ENCODE data around the gene ANKRD12.

Gene ANKRD12

DNA sequence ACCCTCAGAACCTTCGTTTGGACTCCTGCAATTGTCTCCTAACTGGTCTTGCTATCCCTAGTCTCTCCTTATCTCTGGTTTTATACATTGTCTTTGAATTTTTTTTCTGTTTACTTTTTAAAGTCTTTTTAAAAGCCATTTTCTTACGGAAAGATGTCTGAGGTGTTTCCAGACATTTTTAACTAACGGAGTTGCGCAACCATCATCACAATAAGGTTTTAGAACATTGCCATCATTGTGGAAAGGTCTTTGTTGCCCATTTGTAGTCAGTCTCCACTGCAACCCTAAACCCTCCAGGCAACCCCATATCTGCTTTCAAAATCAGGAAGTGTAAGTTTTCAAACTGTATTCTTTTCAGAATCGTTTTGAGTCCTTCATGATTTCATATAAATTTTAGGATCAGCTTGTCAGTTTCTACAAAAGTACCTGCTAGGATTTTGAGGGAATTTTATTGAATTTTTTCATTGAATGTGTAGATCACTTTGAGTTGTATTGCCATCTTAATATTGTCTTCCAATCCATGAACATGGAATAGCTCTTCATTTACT is 46.3 kb downstream of the ANKRD12 start:
- H3K4me3 ChIP-seq (ENCODE audit: low read depth, low read length) = no peak overlapping the region
- TF ChIP-seq, protein P1, sequence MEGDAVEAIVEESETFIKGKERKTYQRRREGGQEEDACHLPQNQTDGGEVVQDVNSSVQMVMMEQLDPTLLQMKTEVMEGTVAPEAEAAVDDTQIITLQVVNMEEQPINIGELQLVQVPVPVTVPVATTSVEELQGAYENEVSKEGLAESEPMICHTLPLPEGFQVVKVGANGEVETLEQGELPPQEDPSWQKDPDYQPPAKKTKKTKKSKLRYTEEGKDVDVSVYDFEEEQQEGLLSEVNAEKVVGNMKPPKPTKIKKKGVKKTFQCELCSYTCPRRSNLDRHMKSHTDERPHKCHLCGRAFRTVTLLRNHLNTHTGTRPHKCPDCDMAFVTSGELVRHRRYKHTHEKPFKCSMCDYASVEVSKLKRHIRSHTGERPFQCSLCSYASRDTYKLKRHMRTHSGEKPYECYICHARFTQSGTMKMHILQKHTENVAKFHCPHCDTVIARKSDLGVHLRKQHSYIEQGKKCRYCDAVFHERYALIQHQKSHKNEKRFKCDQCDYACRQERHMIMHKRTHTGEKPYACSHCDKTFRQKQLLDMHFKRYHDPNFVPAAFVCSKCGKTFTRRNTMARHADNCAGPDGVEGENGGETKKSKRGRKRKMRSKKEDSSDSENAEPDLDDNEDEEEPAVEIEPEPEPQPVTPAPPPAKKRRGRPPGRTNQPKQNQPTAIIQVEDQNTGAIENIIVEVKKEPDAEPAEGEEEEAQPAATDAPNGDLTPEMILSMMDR (IDR thresholded peaks at IDR 0.05; ENCODE audit: control insufficient read depth, extremely low read depth, insufficient read depth) = no peak
- no peak for DNase-seq (ENCODE audit: low read depth)

DNA sequence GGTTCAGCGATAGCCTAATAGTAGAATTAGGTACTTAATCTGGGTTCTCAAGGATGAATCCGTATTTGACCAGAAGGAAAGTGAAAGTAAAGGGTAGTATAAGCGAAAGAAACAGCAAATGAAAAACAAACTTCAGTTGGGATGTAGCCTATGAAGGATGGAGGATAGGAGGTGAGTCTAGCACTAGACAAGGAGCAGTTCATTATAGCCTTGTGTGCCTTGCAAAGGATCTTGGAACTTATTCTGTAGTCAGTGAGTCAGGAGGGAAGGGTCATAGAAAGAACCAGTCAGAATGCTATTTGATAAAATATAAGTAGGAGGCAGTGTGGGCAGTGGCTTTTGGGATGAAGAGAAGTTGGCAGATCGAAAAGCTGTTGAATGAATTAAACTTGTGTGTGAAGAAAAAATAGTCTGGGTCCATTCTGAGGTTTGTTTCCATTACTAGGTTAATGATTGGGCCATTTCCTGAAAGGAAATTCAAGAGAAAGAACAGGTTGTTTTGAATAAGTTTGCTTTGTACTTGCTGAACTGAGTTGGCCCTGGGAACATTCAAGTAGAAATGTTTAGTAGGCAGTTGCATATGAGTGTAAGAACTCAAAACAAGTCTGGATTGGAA is 48.5 kb downstream of the ANKRD12 start:
- TF ChIP-seq, protein P1 (IDR thresholded peaks at IDR 0.05; ENCODE audit: control insufficient read depth, extremely low read depth, insufficient read depth) = no peak
- no peak overlapping the region for H3K4me3 ChIP-seq (ENCODE audit: low read depth, low read length)
- no peak for DNase-seq (ENCODE audit: low read depth)

DNA sequence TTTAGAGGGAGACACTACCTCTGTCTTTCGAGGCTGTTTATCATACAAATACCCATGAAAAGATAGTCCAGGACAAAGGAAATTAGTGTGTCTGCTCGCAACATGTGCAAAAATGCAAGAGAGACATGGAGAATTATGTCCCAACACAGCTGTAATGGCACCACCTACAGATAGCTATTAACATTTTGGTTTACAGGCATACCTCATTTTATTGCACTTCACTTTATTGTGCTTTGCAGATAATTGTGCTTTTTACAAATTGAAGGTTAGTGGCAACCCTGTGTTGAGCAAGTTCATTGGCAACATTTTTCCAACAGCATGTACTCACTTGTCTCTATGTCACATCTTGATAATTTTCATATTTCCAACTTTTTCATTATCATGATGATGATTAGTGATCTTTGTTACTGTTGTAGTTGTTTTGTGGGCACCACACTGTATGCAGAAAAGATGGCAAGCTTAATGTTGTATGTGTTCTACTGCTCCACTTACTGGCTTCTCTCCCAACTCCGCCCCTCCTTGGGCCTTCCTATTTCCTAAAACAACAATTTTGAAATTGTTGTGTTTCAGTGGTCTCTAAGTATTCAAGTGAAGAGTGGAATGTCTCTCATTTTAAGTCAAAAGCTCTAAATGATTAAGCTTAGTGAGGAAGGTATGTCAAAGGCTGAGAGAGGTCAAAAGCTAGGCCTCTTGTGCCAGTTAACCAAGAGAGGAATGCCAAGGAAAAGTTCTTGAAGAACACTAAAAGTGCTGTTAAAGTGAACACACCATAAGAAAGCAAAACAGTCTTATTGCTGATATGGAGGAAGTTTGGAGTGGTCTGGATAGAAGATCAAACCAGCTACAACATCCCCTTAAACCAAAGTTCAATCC is 52.0 kb downstream of the ANKRD12 start:
- DNase-seq (ENCODE audit: low read depth) = no peak

DNA sequence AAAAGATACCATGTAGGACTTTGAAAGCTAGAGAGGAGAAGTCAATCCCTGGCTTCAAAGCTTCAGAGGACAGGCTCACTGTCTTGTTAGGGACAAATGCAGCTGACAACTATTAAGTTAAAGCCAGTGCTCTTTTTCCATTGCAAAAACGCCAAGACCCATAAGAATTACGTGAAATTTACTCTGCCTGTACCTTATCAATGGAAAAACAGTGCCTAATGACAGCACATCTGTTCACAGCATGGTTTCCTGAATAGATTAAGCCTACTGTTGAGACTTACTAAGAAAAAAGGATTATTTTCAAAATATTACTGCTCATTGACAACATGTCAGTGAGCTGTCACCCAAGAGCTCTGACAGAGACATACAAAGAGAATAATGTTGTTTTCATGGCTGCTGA is 52.9 kb downstream of the ANKRD12 start:
- H3K4me3 ChIP-seq (ENCODE audit: low read depth, low read length) = no peak overlapping the region
- TF ChIP-seq, protein P1 (IDR thresholded peaks at IDR 0.05; ENCODE audit: control insufficient read depth, extremely low read depth, insufficient read depth) = no peak
- no peak for DNase-seq (ENCODE audit: low read depth)

More for the DNA sequence above, 52.0 kb downstream of the ANKRD12 start:
- no peak overlapping the region for H3K4me3 ChIP-seq (ENCODE audit: low read depth, low read length)
- TF ChIP-seq, protein P1 (IDR thresholded peaks at IDR 0.05; ENCODE audit: control insufficient read depth, extremely low read depth, insufficient read depth) = 0 out of 2 replicates have a peak, but pooled peaks have one; percentile 20

DNA sequence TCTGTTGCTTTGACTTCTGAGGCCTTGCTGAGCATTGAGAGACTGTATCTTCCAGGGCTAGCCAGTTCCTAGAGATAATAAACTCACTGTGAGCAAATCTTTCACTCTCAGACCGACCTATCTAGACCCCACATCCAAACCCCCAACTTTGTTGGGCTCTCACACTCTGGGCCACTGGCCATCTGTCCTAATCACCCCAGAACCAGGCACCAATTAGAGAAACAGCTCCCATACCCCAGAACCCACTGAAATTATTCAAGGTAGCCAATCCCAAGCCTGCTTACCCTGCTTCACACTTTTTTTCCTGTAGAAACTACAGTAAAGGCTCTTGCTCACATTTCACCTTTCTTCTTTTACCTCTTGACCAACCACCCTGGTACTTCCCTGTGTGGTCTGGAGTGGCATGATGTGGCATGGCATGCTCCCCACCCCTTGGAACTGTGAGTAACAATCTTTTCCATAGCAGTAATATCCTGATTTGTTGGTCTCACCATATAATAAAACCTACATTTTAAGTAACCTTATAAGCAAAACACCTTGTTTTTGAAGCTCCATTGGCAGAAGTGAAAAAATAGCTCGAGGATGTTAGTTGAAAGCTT is 55.2 kb downstream of the ANKRD12 start:
- TF ChIP-seq, protein P1 (IDR thresholded peaks at IDR 0.05; ENCODE audit: control insufficient read depth, extremely low read depth, insufficient read depth) = no peak
- no peak for DNase-seq (ENCODE audit: low read depth)
- H3K4me3 ChIP-seq (ENCODE audit: low read depth, low read length) = no peak overlapping the region

DNA sequence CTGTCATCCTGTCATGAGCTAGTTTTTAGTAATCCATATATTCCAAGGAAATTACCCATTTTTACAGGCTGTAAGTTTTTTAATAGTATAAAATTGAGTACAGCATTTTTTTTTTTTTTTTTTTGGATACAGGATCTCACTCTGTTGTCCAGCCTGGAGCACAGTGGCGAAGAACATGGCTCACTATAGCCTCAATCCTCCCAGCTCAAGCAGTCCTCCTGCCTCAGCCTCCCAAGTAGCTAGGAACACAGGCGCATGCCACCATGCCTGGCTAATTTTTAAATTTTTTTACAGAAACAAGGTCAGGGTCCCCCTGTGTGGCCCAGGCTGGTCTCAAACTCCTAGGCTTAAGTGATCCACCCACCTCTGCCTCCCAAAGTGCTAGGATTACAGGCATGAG is 56.5 kb downstream of the ANKRD12 start:
- DNase-seq (ENCODE audit: low read depth) = no peak
- no peak overlapping the region for H3K4me3 ChIP-seq (ENCODE audit: low read depth, low read length)
- TF ChIP-seq, protein P1 (IDR thresholded peaks at IDR 0.05; ENCODE audit: control insufficient read depth, extremely low read depth, insufficient read depth) = no peak
